UCSD-AML1 (cell line): ENCODE results near the gene PLXNA4.

Experiments used
- DNase-seq: peaks from one replicate; lab custom pipeline; 2025; ENCODE audit not compliant: unreplicated experiment; lab: John Stamatoyannopoulos, UW

PLXNA4 gene

GRCh38 chr7:132249256-132249971 is 326.9 kb downstream of the PLXNA4 start:
- DNase-seq, result no peak

GRCh38 chr7:132248841-132249240 is 327.4 kb downstream of the PLXNA4 start:
- DNase-seq, result no peak

- no peak for DNase-seq
These were observed 328.2 kb downstream of the PLXNA4 start for GRCh38 chr7:132247995-132248618.

GRCh38 chr7:132246591-132246990 is 329.7 kb downstream of the PLXNA4 start:
- DNase-seq, result no peak

- no peak for DNase-seq
These were observed 330.7 kb downstream of the PLXNA4 start for GRCh38 chr7:132245539-132245938.

- DNase-seq, result no peak
These were observed 331.3 kb downstream of the PLXNA4 start for GRCh38 chr7:132244903-132245480.

- no peak for DNase-seq
These were observed 332.8 kb downstream of the PLXNA4 start for GRCh38 chr7:132243463-132243862.

GRCh38 chr7:132243051-132243450 is 333.2 kb downstream of the PLXNA4 start:
- DNase-seq, result no peak

- no peak for DNase-seq
These were observed 334.0 kb downstream of the PLXNA4 start for GRCh38 chr7:132242192-132242812.

- no peak for DNase-seq
These were observed 335.3 kb downstream of the PLXNA4 start for GRCh38 chr7:132240821-132241422.

GRCh38 chr7:132240262-132240661 is 336.0 kb downstream of the PLXNA4 start:
- no peak for DNase-seq

GRCh38 chr7:132239422-132239994 is 336.8 kb downstream of the PLXNA4 start:
- DNase-seq, result no peak

GRCh38 chr7:132234711-132235110 is 341.6 kb downstream of the PLXNA4 start:
- no peak for DNase-seq

GRCh38 chr7:132232406-132232805 is 343.9 kb downstream of the PLXNA4 start:
- DNase-seq, result no peak

- no peak for DNase-seq
These were observed 345.8 kb downstream of the PLXNA4 start for GRCh38 chr7:132230462-132230861.

GRCh38 chr7:132228240-132228639 is 348.0 kb downstream of the PLXNA4 start:
- no peak for DNase-seq

GRCh38 chr7:132226957-132227290 is 349.3 kb downstream of the PLXNA4 start:
- DNase-seq, result no peak

- no peak for DNase-seq
These were observed 350.0 kb downstream of the PLXNA4 start for GRCh38 chr7:132226046-132226956.

GRCh38 chr7:132225216-132226030 is 350.8 kb downstream of the PLXNA4 start:
- no peak for DNase-seq
